Endothelial cell of umbilical vein (primary cell): ENCODE measurements around the gene MLPH. TPM values are rescaled to one million over a fixed set of nuclear protein-coding genes. Genes with fewer than 3 reads are reported as not detected.

Experiments
- BruUV-seq: library from RNA; stranded (reverse); fragments of 400-500 nt; replicated peaks from 2 replicates; lab custom pipeline; 2021; lab: Mats Ljungman, UMichigan
- CTCF ChIA-PET: fragments of 300-600, 350-600 bp; sonication (Branson Sonifier 250); formaldehyde crosslinking; loops from one replicate; lab custom pipeline; 2021; ENCODE audit warnings: antibody characterized with exemption, inconsistent platforms; lab: Charles Lee
- POLR2A ChIA-PET: fragments of 300-600, 350-600 bp; sonication (Branson Sonifier 250); formaldehyde crosslinking; loops from one replicate; lab custom pipeline; 2021; ENCODE audit warnings: antibody characterized with exemption, inconsistent platforms; lab: Charles Lee
- DNase-seq: peaks from one replicate; pipeline ENCODE4 v3.0.0-alpha.2; 2011; ENCODE audit warnings: low read depth, low spot score
- FAIRE-seq: peaks from 2 replicates; lab custom pipeline; 2011; peaks lifted over from hg19 to GRCh38; lab: Jason Lieb, UNC
- H2AFZ ChIP-seq: 2 replicates; pipeline ENCODE4 v1.6.0; 2012; ENCODE audit warnings: low read depth, low read length, control low read depth, inconsistent platforms
- H3K27ac ChIP-seq: 2 replicates; pipeline ENCODE4 v1.5.1; 2011; ENCODE audit warnings: low read depth, mild to moderate bottlenecking, control low read depth, low read length, moderate library complexity; ENCODE audit not compliant: insufficient read depth
- H3K27me3 ChIP-seq, 2 experiments: 2 replicates each; pipeline versions ENCODE4 v1.6.0 to v1.6.1; 2011; ENCODE audit warnings: low read length in 2 of 2, mixed read lengths in 1 of 2; ENCODE audit not compliant: control insufficient read depth in 2 of 2, insufficient read depth in 2 of 2
- H3K36me3 ChIP-seq, 2 experiments: 2 replicates in 1 of 2; 3 replicates in 1 of 2; pipeline ENCODE4 v1.5.1; 2011; ENCODE audit warnings: low read length in 2 of 2, mild to moderate bottlenecking in 1 of 2, moderate library complexity in 1 of 2; ENCODE audit not compliant: control insufficient read depth in 2 of 2, insufficient read depth in 2 of 2; ENCODE audit errors: extremely low read depth in 1 of 2
- H3K4me1 ChIP-seq: 3 replicates; pipeline ENCODE4 v1.5.1; 2011; ENCODE audit warnings: mild to moderate bottlenecking, low read length; ENCODE audit not compliant: control insufficient read depth, insufficient read depth; ENCODE audit errors: extremely low read depth
- H3K4me2 ChIP-seq: 2 replicates; pipeline ENCODE4 v1.6.1; 2011; ENCODE audit warnings: low read length, control low read depth, mixed read lengths; ENCODE audit not compliant: insufficient read depth
- H3K4me3 ChIP-seq, 3 experiments: fragments of 200-600 bp in 1 of 3; sonication (generic), shearing (Covaris generic) in 1 of 3; replicated peaks in 1 of 3; 2 replicates each; pipeline ENCODE4 v1.5.1; 2011 to 2016; ENCODE audit warnings: control low read depth in 3 of 3, low read length in 3 of 3, mild to moderate bottlenecking in 2 of 3, inconsistent platforms in 1 of 3, low read depth in 1 of 3, moderate library complexity in 1 of 3; ENCODE audit not compliant: insufficient read depth in 1 of 3
- H3K79me2 ChIP-seq: 2 replicates; pipeline ENCODE4 v1.6.0; 2012; ENCODE audit warnings: low read length, inconsistent platforms; ENCODE audit not compliant: control insufficient read depth, insufficient read depth
- H3K9ac ChIP-seq: replicated peaks from 2 replicates; pipeline ENCODE3; 2011; ENCODE audit warnings: low read length, control low read depth; ENCODE audit not compliant: insufficient read depth; ENCODE audit errors: extremely low read depth
- H3K9me1 ChIP-seq: replicated peaks from 3 replicates; pipeline ENCODE4 v1.6.0; 2011; ENCODE audit warnings: mild to moderate bottlenecking, low read length; ENCODE audit not compliant: control insufficient read depth, insufficient read depth; ENCODE audit errors: extremely low read depth
- H3K9me3 ChIP-seq: replicated peaks from 2 replicates; pipeline ENCODE4 v1.5.1; 2012; ENCODE audit warnings: low read length, inconsistent platforms; ENCODE audit not compliant: control insufficient read depth, insufficient read depth
- H4K20me1 ChIP-seq: replicated peaks from 2 replicates; pipeline ENCODE3; 2011; ENCODE audit warnings: mild to moderate bottlenecking, low read length; ENCODE audit not compliant: control insufficient read depth, insufficient read depth; ENCODE audit errors: extremely low read depth
- CTCF ChIP-seq, 2 donors: IDR thresholded peaks; 1 replicate in 1 of 2; 2 replicates in 1 of 2; pipeline ENCODE4 v1.5.1; 2011; ENCODE audit warnings: low read length in 2 of 2, mild to moderate bottlenecking in 2 of 2, moderate library complexity in 2 of 2, control low read depth in 1 of 2, inconsistent platforms in 1 of 2, low read depth in 1 of 2; ENCODE audit not compliant: insufficient read depth in 1 of 2; ENCODE audit errors: extremely low read depth in 1 of 2
- EZH2 ChIP-seq: IDR thresholded peaks from 2 replicates; pipeline ENCODE4 v1.6.1; 2012; ENCODE audit warnings: borderline replicate concordance, low read depth, mild to moderate bottlenecking, moderate library complexity, low read length, inconsistent platforms; ENCODE audit not compliant: severe bottlenecking
- FOS ChIP-seq: IDR thresholded peaks from 2 replicates; pipeline ENCODE4 v1.6.1; 2011; ENCODE audit warnings: mild to moderate bottlenecking, low read length, moderate library complexity, borderline replicate concordance; ENCODE audit not compliant: insufficient read depth
- GATA2 ChIP-seq: IDR thresholded peaks from 2 replicates; pipeline ENCODE4 v1.7.0; 2011; ENCODE audit warnings: low read depth, mild to moderate bottlenecking, moderate library complexity, mixed read lengths, low read length; ENCODE audit not compliant: insufficient read length, insufficient read depth
- JUN ChIP-seq: IDR thresholded peaks from 2 replicates; pipeline ENCODE4 v1.6.1; 2011; ENCODE audit warnings: borderline replicate concordance, low read depth; ENCODE audit not compliant: insufficient read length, insufficient read depth
- MAX ChIP-seq: IDR thresholded peaks from 2 replicates; pipeline ENCODE4 v1.6.1; 2011; ENCODE audit not compliant: insufficient read depth, insufficient read length
- MYC ChIP-seq: IDR thresholded peaks from one replicate; pipeline ENCODE4 v1.6.1; 2011; ENCODE audit warnings: mild to moderate bottlenecking, low read depth, low read length
- POLR2A ChIP-seq: IDR thresholded peaks from 2 replicates; pipeline ENCODE4 v1.6.1; 2012; ENCODE audit warnings: low read depth, mild to moderate bottlenecking, control low read depth, low read length
- POLR2AphosphoS5 ChIP-seq: IDR thresholded peaks from 2 replicates; pipeline ENCODE4 v1.6.1; 2012; ENCODE audit warnings: low read depth, mild to moderate bottlenecking, control low read depth, low read length, moderate library complexity; ENCODE audit not compliant: insufficient read depth
- dilution Hi-C: fragments of 300-500 bp; cut with MboI; formaldehyde crosslinking; loops from one replicate; pipeline ENCODE4 v1.15.0; 2019; ENCODE audit warnings: low sequenced_read_pairs; ENCODE audit not compliant: extremely low pct_ligation_motif_present
- intact Hi-C: fragments of 100-400 bp; cut with micrococcal nuclease; formaldehyde crosslinking; loops from one replicate; pipeline ENCODE4 v1.10.0; 2022
- polyA plus RNA-seq, 4 experiments: library from polyadenylated mRNA; depleted of rRNA in 3 of 4; stranded (reverse) in 3 of 4; unstranded in 1 of 4; fragments of >200 nt; gene quantifications; 2 replicates each; pipeline versions ENCODE4 v1.2.1 to v1.2.3, GENCODE V29; 2011 to 2012; ENCODE audit warnings: missing spikeins in 1 of 4
- total RNA-seq: library from RNA; stranded (reverse); gene quantifications from 2 replicates; pipeline ENCODE4 v1.2.3, GENCODE V29; 2021

Gene MLPH
- total and polyA plus RNA-seq, 2 donors (not counting 3 experiments of a cell fraction or from before 2014, with no cell fraction given) = not detected

DNA sequence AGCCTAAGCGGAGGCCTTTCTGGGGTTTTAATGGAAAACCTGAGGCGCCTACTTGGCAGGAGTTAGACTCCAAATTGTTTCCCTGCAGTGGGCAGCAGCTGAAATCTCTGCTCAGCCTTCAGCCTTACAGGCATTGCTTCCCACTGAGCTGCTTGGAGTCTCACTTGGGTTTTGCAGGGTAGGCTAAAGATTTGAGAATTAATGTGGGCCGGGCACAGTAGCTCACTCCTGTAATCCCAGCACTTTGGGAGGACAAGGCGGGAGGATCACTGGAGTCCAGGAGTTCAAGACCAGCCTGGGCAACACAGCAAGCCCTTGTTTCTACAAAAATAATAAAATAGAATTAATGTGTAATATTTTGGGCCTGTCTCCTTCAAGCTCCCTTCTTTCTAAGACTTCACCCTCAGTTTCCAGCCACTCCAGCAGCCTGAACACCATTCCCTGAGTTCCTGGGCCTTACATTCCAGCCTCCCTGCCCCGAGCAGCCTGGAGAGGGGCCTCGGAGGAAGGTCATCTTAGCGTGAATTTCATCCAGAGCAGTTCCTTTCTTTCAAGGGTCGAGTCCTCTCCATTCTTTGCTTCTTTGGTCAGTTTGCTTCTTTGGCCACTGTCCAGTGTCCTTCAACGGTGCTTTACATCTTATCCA, 112.5 kb downstream of the MLPH start:
- ChIA-PET CTCF (interaction anchor here (0.7 to 6.7 kb wide), 10 partner anchors 9 to 145 kb away, joined by 3 to 61 read pairs (median 4); partner anchors contain the start of gene RAB17), POLR2A (no interaction called here)
- Histone ChIP-seq H3K4me2 (peak overlapping the region; percentile 29), H3K27me3 (no peaks in the 10 kb centered on the region), H3K4me3 (no peak overlapping the region), H4K20me1 (no peaks in the 10 kb centered on the region), H3K36me3 (no peaks in the 10 kb centered on the region), H3K79me2 (no peaks in the 10 kb centered on the region), H3K9me1 (no peaks in the 10 kb centered on the region), H3K27ac (no peak overlapping the region), H3K9ac (no peak overlapping the region), H3K4me1 (peaks cover 25% of the 10 kb centered on the region), H3K9me3 (no peaks in the 10 kb centered on the region), H2AFZ (no peak overlapping the region)
- dilution Hi-C loops = no loop called here
- TF ChIP-seq MAX = no peak
- no peak for FAIRE-seq
- intact Hi-C loops = no loop called here
- DNase-seq = no peak
- no TSS peak for BruUV-seq

DNA sequence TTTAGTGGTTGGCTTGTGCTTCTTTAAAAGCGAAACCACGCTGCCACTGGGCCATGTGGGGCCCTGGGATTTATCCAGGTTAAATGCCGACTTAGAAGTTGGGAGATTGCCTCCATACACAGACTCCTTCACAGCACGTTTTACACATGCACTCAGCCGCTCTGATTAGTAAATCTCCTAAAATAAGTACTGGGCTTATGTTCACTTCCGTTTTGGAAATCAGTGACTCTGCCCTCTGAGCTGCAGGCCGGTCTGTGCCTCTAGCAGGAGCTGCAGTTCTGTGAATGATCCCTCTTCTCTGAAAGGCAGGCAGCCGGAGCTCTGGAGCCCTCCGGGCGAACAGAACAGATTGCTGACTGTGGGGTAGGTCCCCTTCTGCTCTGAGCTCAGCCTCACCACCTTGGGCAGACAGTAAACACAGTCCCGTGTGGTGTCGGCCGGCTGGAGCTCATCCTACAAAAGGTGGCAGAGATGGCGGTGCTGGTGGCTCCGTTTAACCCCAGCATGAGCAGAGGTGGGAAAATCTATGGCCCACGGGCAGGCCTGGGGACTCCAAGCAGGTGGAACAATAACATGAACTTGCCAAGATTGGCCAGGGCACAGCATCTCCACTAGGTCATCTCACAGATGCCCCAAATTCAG, 113.3 kb downstream of the MLPH start:
- no TSS peak for BruUV-seq
- no peaks in the 10 kb centered on the region for H4K20me1 ChIP-seq
- no peak for TF ChIP-seq MAX
- no peak for TF ChIP-seq FOS
- TF ChIP-seq MYC = no peak
- TF ChIP-seq POLR2A = no peak
- no peak for TF ChIP-seq JUN
- TF ChIP-seq POLR2AphosphoS5 = no peak
- no peak for TF ChIP-seq GATA2
- TF ChIP-seq CTCF (IDR thresholded peaks at IDR 0.05; ENCODE audit: extremely low read depth in 1 of 2, insufficient read depth in 1 of 2, low read depth in 1 of 2, low read length in 2 of 2) = no peak
- TF ChIP-seq EZH2 = no peak
- dilution Hi-C loops = no loop called here
- H3K4me2 ChIP-seq = peak overlapping the region; percentile 29
- no peak overlapping the region for H3K9ac ChIP-seq
- H3K4me1 ChIP-seq = peaks cover 29% of the 10 kb centered on the region
- H3K27me3 ChIP-seq = no peaks in the 10 kb centered on the region
- intact Hi-C loops = no loop called here
- no peaks in the 10 kb centered on the region for H3K36me3 ChIP-seq
- no peaks in the 10 kb centered on the region for H3K9me1 ChIP-seq
- peak; percentile 53 for DNase-seq
- ChIA-PET CTCF (interaction anchor here (0.8 to 6.7 kb wide), 11 partner anchors 14 to 177 kb away, joined by 3 to 61 read pairs (median 5); no protein-coding TSS in a partner anchor), POLR2A (no interaction called here)
- no peak overlapping the region for H3K4me3 ChIP-seq
- no peaks in the 10 kb centered on the region for H3K79me2 ChIP-seq
- no peak overlapping the region for H2AFZ ChIP-seq
- H3K27ac ChIP-seq = no peak overlapping the region
- FAIRE-seq = no peak
- H3K9me3 ChIP-seq = no peaks in the 10 kb centered on the region
